Dorsolateral prefrontal cortex (tissue), 118 donors: ENCODE measurements around the gene PHRF1. TPM values are rescaled to one million over a fixed set of nuclear protein-coding genes. Genes with fewer than 3 reads are reported as not detected.

Experiments
- microRNA-seq, 43 experiments: library from miRNA; unstranded; fragments of <30 nt; microRNA quantifications; one replicate each; pipeline ENCODE4 v1.2.0, GENCODE V29; 2022
- total RNA-seq, 120 experiments: library from RNA; stranded (reverse); gene quantifications; one replicate each; pipeline versions ENCODE4 v1.2.3 to v1.2.4, GENCODE V29; 2022

Gene PHRF1
- total RNA-seq, 120 experiments from 2014 or later, result 24.7 to 43.4 (median 32.3) TPM

Small RNA genes lying within 50 kb of the gene (microRNA-seq; reads per million reads assigned to microRNA genes)
- 57.9 to 443 (median 214) reads per million in 43 experiments for gene MIR210

Other genes with a start within 250 kb of the PHRF1 start
- 100 to 1,000 TPM in 116 of 120 experiments, 10 to 100 TPM in 4; 81.4 to 330 (median 132) TPM for gene B4GALNT4, start 207.0 kb upstream of the PHRF1 start, total RNA-seq
- 1 to 10 TPM in 96 of 120 experiments, under 1 TPM in 22, not detected in 2; 0.29 to 5.2 (median 1.7) TPM for gene PKP3, start 182.3 kb upstream of the PHRF1 start, total RNA-seq
- 10 to 100 TPM; 13.7 to 52.3 (median 29.2) TPM for gene SIGIRR, start 161.5 kb upstream of the PHRF1 start, total RNA-seq
- under 1 TPM in 21 of 120 experiments, not detected in 99; 0.08 to 0.70 (median 0.20) TPM for gene ANO9, start 134.5 kb upstream of the PHRF1 start, total RNA-seq
- 10 to 100 TPM; 32.5 to 82.7 (median 53.2) TPM for gene PTDSS2, start 126.2 kb upstream of the PHRF1 start, total RNA-seq
- 100 to 1,000 TPM in 68 of 120 experiments, 10 to 100 TPM in 52; 67.4 to 242 (median 102) TPM for gene RNH1, start 69.2 kb upstream of the PHRF1 start, total RNA-seq
- gene HRAS, start 40.9 kb upstream of the PHRF1 start, total RNA-seq, result 100 to 1,000 TPM in 19 of 120 experiments, 10 to 100 TPM in 101; 50.7 to 122 (median 86.8) TPM
- gene LRRC56, start 38.9 kb upstream of the PHRF1 start, total RNA-seq, result 1 to 10 TPM; 1.5 to 6.7 (median 3.8) TPM
- gene LMNTD2, start 15.7 kb upstream of the PHRF1 start, total RNA-seq, result 1 to 10 TPM in 17 of 120 experiments, under 1 TPM in 67, not detected in 36; 0.20 to 2.8 (median 0.70) TPM
- gene RASSF7, start 15.5 kb upstream of the PHRF1 start, total RNA-seq, result 10 to 100 TPM in 34 of 120 experiments, 1 to 10 TPM in 86; 4.1 to 15.0 (median 8.8) TPM
- gene IRF7, start 39.5 kb downstream of the PHRF1 start, total RNA-seq, result 10 to 100 TPM in 62 of 120 experiments, 1 to 10 TPM in 58; 3.7 to 42.0 (median 10.2) TPM
- not detected for gene CDHR5, start 48.5 kb downstream of the PHRF1 start, total RNA-seq
- 1 to 10 TPM in 2 of 120 experiments, not detected in 118; 1.6 to 3.1 TPM for gene SCT, start 50.7 kb downstream of the PHRF1 start, total RNA-seq
- gene DRD4, start 60.8 kb downstream of the PHRF1 start, total RNA-seq, result 1 to 10 TPM in 111 of 120 experiments, under 1 TPM in 7, not detected in 2; 0.55 to 8.4 (median 3.0) TPM
- 100 to 1,000 TPM in 119 of 120 experiments, 10 to 100 TPM in 1; 72.0 to 250 (median 144) TPM for gene DEAF1, start 118.8 kb downstream of the PHRF1 start, total RNA-seq
- 10 to 100 TPM; 14.5 to 48.6 (median 27.2) TPM for gene TMEM80, start 119.3 kb downstream of the PHRF1 start, total RNA-seq
- 10 to 100 TPM; 10.3 to 57.6 (median 18.1) TPM for gene EPS8L2, start 129.8 kb downstream of the PHRF1 start, total RNA-seq
- gene TALDO1, start 171.0 kb downstream of the PHRF1 start, total RNA-seq, result 100 to 1,000 TPM in 96 of 120 experiments, 10 to 100 TPM in 24; 58.9 to 258 (median 114) TPM
- gene GATD1, start 201.0 kb downstream of the PHRF1 start, total RNA-seq, result 100 to 1,000 TPM in 50 of 120 experiments, 10 to 100 TPM in 70; 70.3 to 151 (median 96.8) TPM
- 100 to 1,000 TPM in 118 of 120 experiments, 10 to 100 TPM in 2; 70.6 to 312 (median 201) TPM for gene CEND1, start 213.6 kb downstream of the PHRF1 start, total RNA-seq
- gene SLC25A22, start 221.8 kb downstream of the PHRF1 start, total RNA-seq, result 100 to 1,000 TPM in 101 of 120 experiments, 10 to 100 TPM in 19; 48.1 to 186 (median 122) TPM
- 10 to 100 TPM; 15.0 to 65.5 (median 27.2) TPM for gene PIDD1, start 228.8 kb downstream of the PHRF1 start, total RNA-seq
- gene RPLP2, start 233.5 kb downstream of the PHRF1 start, total RNA-seq, result 100 to 1,000 TPM; 332 to 619 (median 470) TPM
- gene PNPLA2, start 242.4 kb downstream of the PHRF1 start, total RNA-seq, result 100 to 1,000 TPM in 4 of 120 experiments, 10 to 100 TPM in 116; 45.8 to 113 (median 69.3) TPM